Measurements from ENCODE around the gene FAM221A. TPM values are rescaled to one million over a fixed set of nuclear protein-coding genes. Genes with fewer than 3 reads are reported as not detected.

Gene FAM221A
- total and polyA plus RNA-seq, 2 of the 8 experiments (the other 6 are each of a cell fraction or from before 2014, with no cell fraction given), result 21.5 to 39.0 TPM

DNA sequence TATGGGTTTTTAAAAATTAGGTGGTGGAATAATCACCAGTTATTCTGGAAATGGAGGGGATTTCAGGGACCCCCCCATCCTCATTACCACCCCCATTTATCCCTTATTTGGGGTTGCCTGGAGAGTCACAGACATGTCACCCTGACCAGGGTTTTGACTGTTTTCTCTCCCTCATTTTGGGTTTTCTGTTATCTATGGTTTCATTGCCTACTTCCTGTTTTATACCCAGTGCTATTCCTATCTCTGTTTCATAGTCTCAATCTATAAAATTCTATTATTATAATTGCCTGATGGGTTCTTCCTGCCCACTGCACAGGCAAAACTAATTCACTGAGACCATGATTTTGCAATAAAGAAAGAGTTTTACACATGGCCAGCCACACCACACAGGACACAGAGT lies 15.9 kb upstream of the FAM221A start (continued):
- TF ChIP-seq CHD7 (IDR thresholded peaks at IDR 0.05; ENCODE audit: insufficient replicate concordance, low read length) (no peak), YY1 (IDR thresholded peaks at IDR 0.05; ENCODE audit: low read depth, low read length) (no peak), SIN3A (conservative IDR thresholded peaks at IDR 0.05 in 1 of 2, IDR thresholded peaks at IDR 0.05 in 1 of 2; ENCODE audit: low read depth in 1 of 2, low read length in 2 of 2) (no peak)

All from H1 (cell line).